MM.1S (cell line): ENCODE measurements around the gene RAB5A.

Source experiments
- CTCF ChIP-seq: fragments of 300-600 bp; sonication (generic); IDR thresholded peaks from 2 replicates; pipeline ENCODE4 v1.5.1; 2016; ENCODE audit warnings: antibody characterized with exemption, low read length, mixed read lengths
- EZH2phosphoT487 ChIP-seq: fragments of 300-600 bp; sonication (generic); IDR thresholded peaks from 2 replicates; pipeline ENCODE4 v1.6.1; 2018; ENCODE audit warnings: antibody characterized with exemption, low read length

GRCh38 chr3:19997502-19997901, 50.6 kb downstream of the RAB5A start:
- TF ChIP-seq CTCF (no peak), EZH2phosphoT487 (no peak)
